Calu3 (cell line): ENCODE data around the gene SPON1. TPM values are rescaled to one million over a fixed set of nuclear protein-coding genes. Genes with fewer than 3 reads are reported as not detected.

Source experiments
- BruUV-seq: library from RNA; stranded (reverse); fragments of 400-500 nt; replicated peaks from 2 replicates; lab custom pipeline; 2021; lab: Mats Ljungman, UMichigan
- CTCF ChIA-PET: fragments of 300-600 bp; sonication (Branson Sonifier 250); formaldehyde crosslinking; loops from one replicate; lab custom pipeline; 2022; ENCODE audit warnings: antibody characterized with exemption; lab: Charles Lee
- DNase-seq: peaks from one replicate; pipeline ENCODE4 v3.0.0; 2022
- H3K27ac Mint-ChIP-seq: one replicate; pipeline ENCODE4 v1.8.0; 2022; ENCODE audit warnings: mixed read lengths; ENCODE audit not compliant: unreplicated experiment
- H3K27me3 Mint-ChIP-seq: one replicate; pipeline ENCODE4 v1.8.0; 2022; ENCODE audit warnings: mixed read lengths; ENCODE audit not compliant: unreplicated experiment
- H3K36me3 Mint-ChIP-seq: one replicate; pipeline ENCODE4 v1.8.0; 2022; ENCODE audit warnings: mild to moderate bottlenecking, moderate library complexity, mixed read lengths; ENCODE audit not compliant: insufficient read depth, unreplicated experiment
- H3K4me1 Mint-ChIP-seq: one replicate; pipeline ENCODE4 v1.8.0; 2022; ENCODE audit warnings: mild to moderate bottlenecking, low read depth, mixed read lengths; ENCODE audit not compliant: unreplicated experiment
- H3K4me3 Mint-ChIP-seq: one replicate; pipeline ENCODE4 v1.8.0; 2022; ENCODE audit warnings: mild to moderate bottlenecking, low read depth, moderate library complexity, mixed read lengths; ENCODE audit not compliant: unreplicated experiment
- H3K9me3 Mint-ChIP-seq: one replicate; pipeline ENCODE4 v1.8.0; 2022; ENCODE audit warnings: low read depth, mixed read lengths; ENCODE audit not compliant: unreplicated experiment
- CTCF ChIP-seq: fragments of 200-600 bp; IDR thresholded peaks from one replicate; pipeline ENCODE4 v1.8.0; 2022; ENCODE audit warnings: antibody characterized with exemption; ENCODE audit not compliant: unreplicated experiment
- intact Hi-C: fragments of 100-400 bp; cut with micrococcal nuclease; formaldehyde crosslinking; loops from one replicate; pipeline ENCODE4 v1.10.0; 2022; ENCODE audit not compliant: unreplicated experiment
- total RNA-seq: library from RNA; stranded (reverse); gene quantifications from 2 replicates; pipeline ENCODE4 v1.2.3, GENCODE V29; 2022

SPON1 gene
- total RNA-seq, 1 experiment from 2014 or later: not detected

DNA sequence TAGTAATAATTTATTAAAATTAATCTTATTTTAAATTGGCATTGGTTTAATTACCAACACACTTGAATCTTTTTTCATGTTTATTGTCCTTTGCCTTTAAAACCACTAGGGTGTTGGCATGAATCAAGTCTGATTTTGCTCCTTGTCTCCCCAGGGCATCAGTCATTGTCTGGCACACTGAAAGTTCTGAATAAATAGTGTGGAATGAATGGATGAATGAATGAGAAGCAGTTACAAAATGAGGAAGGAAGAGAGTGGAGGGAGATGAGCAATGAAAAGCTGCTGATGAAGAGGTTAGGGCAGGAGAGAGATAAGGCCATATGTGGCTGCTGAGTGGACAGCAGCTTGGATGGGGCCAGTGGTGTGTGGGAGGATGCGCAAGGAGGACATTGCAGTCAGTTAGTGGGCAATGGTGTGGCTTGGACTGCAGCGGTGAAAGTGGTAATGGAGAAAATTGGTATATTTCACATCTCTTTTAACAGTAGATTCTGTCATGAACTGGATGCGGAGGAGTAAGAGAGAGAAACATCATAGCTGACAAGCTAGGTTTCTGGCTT, 132.0 kb downstream of the SPON1 start:
- CTCF ChIA-PET: no interaction called here
- DNase-seq: no peak

DNA sequence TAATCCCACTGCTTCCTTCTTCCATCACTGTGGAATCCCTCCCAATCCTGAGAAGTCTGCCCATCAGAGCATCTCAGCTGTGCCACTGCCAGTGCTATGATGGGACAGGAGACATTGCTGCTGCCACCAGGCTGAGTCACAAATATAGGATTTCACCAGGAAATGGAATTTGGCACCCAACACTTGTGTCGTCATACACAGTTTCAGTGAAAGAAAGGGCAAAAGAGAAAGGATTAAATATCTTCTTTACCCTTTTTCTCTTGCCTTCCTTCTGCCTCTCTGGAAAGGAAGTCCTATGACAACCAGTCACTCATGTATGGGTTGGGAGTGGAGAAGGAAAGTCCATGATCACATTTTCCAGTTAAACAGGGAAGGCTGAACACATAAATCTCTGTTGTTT, 133.4 kb downstream of the SPON1 start:
- Mint-ChIP-seq H3K4me3 (no peak overlapping the region), H3K36me3 (no peaks in the 10 kb centered on the region), H3K9me3 (no peaks in the 10 kb centered on the region), H3K27me3 (peaks cover 1% of the 10 kb centered on the region), H3K4me1 (peaks cover 16% of the 10 kb centered on the region), H3K27ac (no peak overlapping the region)
- intact Hi-C loops: no loop called here
- no TSS peak for BruUV-seq
- CTCF ChIA-PET: no interaction called here
- TF ChIP-seq CTCF: no peak
- DNase-seq: peak; percentile 41

More for the DNA sequence above, 132.0 kb downstream of the SPON1 start:
- H3K9me3 Mint-ChIP-seq: no peaks in the 10 kb centered on the region
- BruUV-seq: no TSS peak
- no peak overlapping the region for H3K4me3 Mint-ChIP-seq
- no peak overlapping the region for H3K27ac Mint-ChIP-seq
- H3K4me1 Mint-ChIP-seq: peaks cover 16% of the 10 kb centered on the region
- no peak for TF ChIP-seq CTCF
- H3K27me3 Mint-ChIP-seq: peaks cover 12% of the 10 kb centered on the region
- intact Hi-C loops: no loop called here
- no peaks in the 10 kb centered on the region for H3K36me3 Mint-ChIP-seq

DNA sequence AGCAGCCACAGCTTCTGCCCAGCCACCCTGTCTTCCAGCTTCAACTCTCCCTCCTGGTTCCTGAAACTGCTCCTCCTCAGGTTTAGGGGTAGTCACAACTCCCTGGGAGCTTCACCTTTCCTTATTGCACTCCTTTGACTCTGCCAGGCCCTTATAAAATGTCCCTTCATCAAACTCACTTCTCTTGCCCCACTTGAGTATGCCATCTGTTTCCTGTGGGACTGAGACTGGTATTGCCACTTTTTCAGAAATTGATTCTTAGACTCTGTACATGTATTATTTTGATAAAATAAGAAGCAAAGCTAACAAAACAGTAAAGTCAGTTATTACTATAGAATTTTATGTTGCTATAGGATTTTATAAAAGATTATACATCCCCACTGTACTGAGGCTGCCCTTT, 134.1 kb downstream of the SPON1 start:
- CTCF ChIA-PET: no interaction called here
- intact Hi-C loops: no loop called here
- H3K9me3 Mint-ChIP-seq: no peaks in the 10 kb centered on the region

GRCh38 chr11:14101388-14101787, 138.9 kb downstream of the SPON1 start:
- BruUV-seq: no TSS peak
- no peak overlapping the region for H3K27ac Mint-ChIP-seq

More for the DNA sequence above, 134.1 kb downstream of the SPON1 start:
- no peak for DNase-seq
- Mint-ChIP-seq H3K4me1 (peaks cover 16% of the 10 kb centered on the region), H3K27ac (peak overlapping the region; percentile 36), H3K4me3 (no peak overlapping the region), H3K27me3 (no peaks in the 10 kb centered on the region), H3K36me3 (no peaks in the 10 kb centered on the region)
- BruUV-seq: no TSS peak
- no peak for TF ChIP-seq CTCF

More at GRCh38 chr11:14101388-14101787, 138.9 kb downstream of the SPON1 start:
- TF ChIP-seq CTCF: no peak
- CTCF ChIA-PET: no interaction called here
- no peaks in the 10 kb centered on the region for H3K9me3 Mint-ChIP-seq
- H3K4me3 Mint-ChIP-seq: no peak overlapping the region
- no peaks in the 10 kb centered on the region for H3K36me3 Mint-ChIP-seq
- no peaks in the 10 kb centered on the region for H3K27me3 Mint-ChIP-seq
- no peak for DNase-seq
- H3K4me1 Mint-ChIP-seq: peaks cover 6% of the 10 kb centered on the region
- intact Hi-C loops: no loop called here
